Measurements from ENCODE around the gene RBBP5.

The RBBP5 gene

DNA sequence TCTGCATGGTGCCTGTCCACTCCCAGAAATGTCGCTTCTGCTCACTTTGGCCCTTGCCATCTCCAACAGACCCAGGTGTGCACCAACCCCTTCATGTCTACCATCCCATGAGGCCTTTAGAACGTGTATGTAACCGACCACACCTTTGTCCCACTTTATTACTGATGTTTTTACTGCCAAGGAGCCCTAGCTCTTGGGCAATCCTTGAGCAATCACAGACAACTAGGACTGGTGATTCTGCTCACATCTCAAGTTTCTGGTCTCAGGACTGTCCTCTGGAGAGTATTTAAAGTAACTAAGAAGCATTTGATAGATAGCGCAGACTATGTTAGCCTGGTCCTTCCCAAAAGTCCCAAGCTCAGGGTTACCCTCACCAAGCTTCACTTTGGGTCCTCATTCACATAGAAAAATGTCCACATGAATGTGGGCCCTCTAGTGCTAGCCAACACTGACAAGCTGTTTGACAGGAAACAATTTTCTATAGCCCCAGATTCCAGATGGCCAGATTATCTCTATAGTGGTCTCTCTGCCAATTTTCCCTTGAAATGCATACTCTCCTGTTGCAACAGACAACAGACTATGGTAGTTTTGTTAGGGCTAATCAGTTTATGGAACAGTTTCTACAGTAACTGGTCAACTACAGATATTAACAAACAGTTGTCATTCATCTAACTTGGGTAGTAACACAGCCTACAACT, 30.6 kb downstream of the RBBP5 start:
- Histone ChIP-seq H3K27ac (ENCODE audit: low read depth, low read length) (no peak overlapping the region), H3K4me1 (ENCODE audit: insufficient read depth, low read length) (no peaks in the 10 kb centered on the region), H3K36me3 (ENCODE audit: insufficient read depth, low read length) (peaks cover 63% of the 10 kb centered on the region), H3K27me3 (ENCODE audit: control insufficient read depth in 1 of 2, insufficient read depth in 2 of 2, low read length in 2 of 2) (no peaks in the 10 kb centered on the region), H3K9me3 (ENCODE audit: low read length) (no peaks in the 10 kb centered on the region), H3K9ac (ENCODE audit: low read length) (no peak overlapping the region), H3K4me3 (ENCODE audit: low read depth in 1 of 2, low read length in 2 of 2) (no peak overlapping the region)

- no peak overlapping the region for H3K9ac ChIP-seq (ENCODE audit: low read length)
- no peaks in the 10 kb centered on the region for H3K4me1 ChIP-seq (ENCODE audit: insufficient read depth, low read length)
- no peaks in the 10 kb centered on the region for H3K9me3 ChIP-seq (ENCODE audit: low read length)
- peaks cover 60% of the 10 kb centered on the region for H3K36me3 ChIP-seq (ENCODE audit: insufficient read depth, low read length)
- H3K27ac ChIP-seq (ENCODE audit: low read depth, low read length) = no peak overlapping the region
- H3K27me3 ChIP-seq (ENCODE audit: control insufficient read depth in 1 of 2, insufficient read depth in 2 of 2, low read length in 2 of 2) = no peaks in the 10 kb centered on the region
- no peak overlapping the region for H3K4me3 ChIP-seq (ENCODE audit: low read depth in 1 of 2, low read length in 2 of 2)
These were observed 33.4 kb downstream of the RBBP5 start for GRCh38 chr1:205088341-205088740.

GRCh38 chr1:205084360-205084759, 37.4 kb downstream of the RBBP5 start, which contains the start of gene TMEM81:
TSS of gene TMEM81 (minus strand) at chr1:205084460. CDS start at chr1:205084320, 140 bp downstream.
- H3K27me3 ChIP-seq (ENCODE audit: control insufficient read depth in 1 of 2, insufficient read depth in 2 of 2, low read length in 2 of 2) = no peaks in the 10 kb centered on the region
- no peaks in the 10 kb centered on the region for H3K9me3 ChIP-seq (ENCODE audit: low read length)
- H3K36me3 ChIP-seq (ENCODE audit: insufficient read depth, low read length) = peaks cover 43% of the 10 kb centered on the region
- no peak within 1 kb of the TSS for H3K4me3 ChIP-seq (ENCODE audit: low read depth in 1 of 2, low read length in 2 of 2)
- H3K4me1 ChIP-seq (ENCODE audit: insufficient read depth, low read length) = no peaks in the 10 kb centered on the region
- H3K9ac ChIP-seq (ENCODE audit: low read length) = no peak within 1 kb of the TSS
- no peak within 1 kb of the TSS for H3K27ac ChIP-seq (ENCODE audit: low read depth, low read length)

DNA sequence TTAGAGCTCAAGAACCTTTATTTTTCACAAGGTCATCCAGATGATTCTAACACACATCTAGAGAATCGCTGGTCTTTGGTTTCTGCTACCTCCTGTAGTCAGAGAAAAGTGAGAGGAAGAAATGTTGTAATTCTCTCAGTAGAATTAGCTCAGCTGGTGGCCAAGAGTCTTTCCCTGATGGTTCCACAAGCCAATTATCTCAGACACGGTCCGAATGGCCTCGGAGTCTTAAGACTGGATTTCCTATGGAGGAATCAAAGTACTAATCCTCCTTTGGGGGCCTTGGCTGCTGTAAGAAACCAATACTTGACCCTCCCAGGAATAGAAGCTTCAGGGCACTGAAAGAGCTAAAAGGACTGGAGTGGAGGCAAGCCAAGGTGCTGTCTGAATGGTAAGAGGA, 39.3 kb downstream of the RBBP5 start:
- Histone ChIP-seq H3K27ac (ENCODE audit: low read depth, low read length) (no peak overlapping the region), H3K9me3 (ENCODE audit: low read length) (no peaks in the 10 kb centered on the region), H3K36me3 (ENCODE audit: insufficient read depth, low read length) (peaks cover 28% of the 10 kb centered on the region), H3K4me1 (ENCODE audit: insufficient read depth, low read length) (no peaks in the 10 kb centered on the region), H3K27me3 (ENCODE audit: control insufficient read depth in 1 of 2, insufficient read depth in 2 of 2, low read length in 2 of 2) (no peaks in the 10 kb centered on the region), H3K4me3 (ENCODE audit: low read depth in 1 of 2, low read length in 2 of 2) (no peak overlapping the region), H3K9ac (ENCODE audit: low read length) (no peak overlapping the region)

GRCh38 chr1:205077934-205078311, 43.9 kb downstream of the RBBP5 start:
- Histone ChIP-seq H3K4me1 (ENCODE audit: insufficient read depth, low read length) (no peaks in the 10 kb centered on the region), H3K9me3 (ENCODE audit: low read length) (no peaks in the 10 kb centered on the region), H3K9ac (ENCODE audit: low read length) (no peak overlapping the region), H3K4me3 (ENCODE audit: low read depth in 1 of 2, low read length in 2 of 2) (no peak overlapping the region), H3K36me3 (ENCODE audit: insufficient read depth, low read length) (no peaks in the 10 kb centered on the region), H3K27ac (ENCODE audit: low read depth, low read length) (no peak overlapping the region), H3K27me3 (ENCODE audit: control insufficient read depth in 1 of 2, insufficient read depth in 2 of 2, low read length in 2 of 2) (no peaks in the 10 kb centered on the region)

GRCh38 chr1:205077158-205077933, 44.4 kb downstream of the RBBP5 start:
- Histone ChIP-seq H3K9ac (ENCODE audit: low read length) (no peak overlapping the region), H3K27ac (ENCODE audit: low read depth, low read length) (no peak overlapping the region), H3K4me1 (ENCODE audit: insufficient read depth, low read length) (no peaks in the 10 kb centered on the region), H3K36me3 (ENCODE audit: insufficient read depth, low read length) (no peaks in the 10 kb centered on the region), H3K9me3 (ENCODE audit: low read length) (no peaks in the 10 kb centered on the region), H3K27me3 (ENCODE audit: control insufficient read depth in 1 of 2, insufficient read depth in 2 of 2, low read length in 2 of 2) (no peaks in the 10 kb centered on the region), H3K4me3 (ENCODE audit: low read depth in 1 of 2, low read length in 2 of 2) (no peak overlapping the region)

GRCh38 chr1:205076245-205076761, 45.5 kb downstream of the RBBP5 start:
- Histone ChIP-seq H3K9me3 (ENCODE audit: low read length) (no peaks in the 10 kb centered on the region), H3K36me3 (ENCODE audit: insufficient read depth, low read length) (no peaks in the 10 kb centered on the region), H3K27me3 (ENCODE audit: control insufficient read depth in 1 of 2, insufficient read depth in 2 of 2, low read length in 2 of 2) (no peaks in the 10 kb centered on the region), H3K27ac (ENCODE audit: low read depth, low read length) (no peak overlapping the region), H3K4me3 (ENCODE audit: low read depth in 1 of 2, low read length in 2 of 2) (no peak overlapping the region), H3K4me1 (ENCODE audit: insufficient read depth, low read length) (no peaks in the 10 kb centered on the region), H3K9ac (ENCODE audit: low read length) (no peak overlapping the region)

GRCh38 chr1:205075642-205076155, 46.1 kb downstream of the RBBP5 start:
- Histone ChIP-seq H3K36me3 (ENCODE audit: insufficient read depth, low read length) (no peaks in the 10 kb centered on the region), H3K27ac (ENCODE audit: low read depth, low read length) (no peak overlapping the region), H3K4me1 (ENCODE audit: insufficient read depth, low read length) (no peaks in the 10 kb centered on the region), H3K9me3 (ENCODE audit: low read length) (no peaks in the 10 kb centered on the region), H3K27me3 (ENCODE audit: control insufficient read depth in 1 of 2, insufficient read depth in 2 of 2, low read length in 2 of 2) (no peaks in the 10 kb centered on the region), H3K4me3 (ENCODE audit: low read depth in 1 of 2, low read length in 2 of 2) (no peak overlapping the region), H3K9ac (ENCODE audit: low read length) (no peak overlapping the region)

DNA sequence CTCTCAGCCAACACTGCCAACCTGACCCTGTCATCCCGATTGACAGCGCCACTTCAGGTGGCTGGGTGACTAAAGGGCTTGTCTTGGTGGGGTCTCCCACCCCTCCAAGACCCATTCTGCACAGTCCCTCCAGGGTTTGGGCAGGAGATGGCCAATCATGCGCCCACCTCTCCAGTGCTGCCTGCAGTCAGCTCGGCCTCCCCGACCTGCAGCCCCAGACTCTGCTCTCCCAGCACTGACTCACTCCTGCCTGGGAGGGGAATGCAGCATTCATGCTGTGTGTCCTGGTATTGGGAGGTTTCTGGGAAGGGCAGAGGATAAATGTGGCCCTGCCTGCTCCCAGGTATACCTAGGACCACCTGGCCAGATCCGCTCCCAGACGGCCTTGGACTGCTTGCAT, 47.3 kb downstream of the RBBP5 start:
- Histone ChIP-seq H3K36me3 (ENCODE audit: insufficient read depth, low read length) (no peaks in the 10 kb centered on the region), H3K9ac (ENCODE audit: low read length) (no peak overlapping the region), H3K27me3 (ENCODE audit: control insufficient read depth in 1 of 2, insufficient read depth in 2 of 2, low read length in 2 of 2) (no peaks in the 10 kb centered on the region), H3K27ac (ENCODE audit: low read depth, low read length) (no peak overlapping the region), H3K4me1 (ENCODE audit: insufficient read depth, low read length) (no peaks in the 10 kb centered on the region), H3K9me3 (ENCODE audit: low read length) (no peaks in the 10 kb centered on the region), H3K4me3 (ENCODE audit: low read depth in 1 of 2, low read length in 2 of 2) (no peak overlapping the region)

- H3K27ac ChIP-seq (ENCODE audit: low read depth, low read length) = no peak overlapping the region
- H3K4me3 ChIP-seq (ENCODE audit: low read depth in 1 of 2, low read length in 2 of 2) = no peak overlapping the region
- H3K27me3 ChIP-seq (ENCODE audit: control insufficient read depth in 1 of 2, insufficient read depth in 2 of 2, low read length in 2 of 2) = no peaks in the 10 kb centered on the region
- no peak overlapping the region for H3K9ac ChIP-seq (ENCODE audit: low read length)
- no peaks in the 10 kb centered on the region for H3K36me3 ChIP-seq (ENCODE audit: insufficient read depth, low read length)
- no peaks in the 10 kb centered on the region for H3K4me1 ChIP-seq (ENCODE audit: insufficient read depth, low read length)
- no peaks in the 10 kb centered on the region for H3K9me3 ChIP-seq (ENCODE audit: low read length)
These were observed 47.7 kb downstream of the RBBP5 start for GRCh38 chr1:205074084-205074483.

DNA sequence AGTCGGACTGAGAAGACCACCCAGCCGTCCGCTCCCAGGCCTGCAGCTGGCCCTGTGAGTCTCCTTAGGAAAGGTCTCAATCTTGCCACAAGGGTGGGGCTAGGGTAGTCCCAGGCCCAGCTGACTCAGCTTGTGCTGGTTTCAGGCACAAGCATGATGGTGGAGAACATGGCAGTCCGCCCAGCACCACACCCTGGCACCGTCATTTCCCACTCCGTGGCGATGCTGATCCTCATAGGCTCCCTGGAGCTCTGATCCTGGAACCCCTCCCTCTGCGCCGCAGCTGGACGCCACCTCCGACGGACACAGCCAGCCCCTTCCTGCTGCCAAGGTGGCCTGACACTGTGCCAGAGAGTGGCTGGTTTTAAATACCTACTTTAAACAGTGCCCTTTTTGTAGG, 48.3 kb downstream of the RBBP5 start:
- H3K9ac ChIP-seq (ENCODE audit: low read length) = no peak overlapping the region
- H3K27ac ChIP-seq (ENCODE audit: low read depth, low read length) = no peak overlapping the region
- H3K4me3 ChIP-seq (ENCODE audit: low read depth in 1 of 2, low read length in 2 of 2) = no peak overlapping the region
- H3K27me3 ChIP-seq (ENCODE audit: control insufficient read depth in 1 of 2, insufficient read depth in 2 of 2, low read length in 2 of 2) = no peaks in the 10 kb centered on the region
- no peaks in the 10 kb centered on the region for H3K36me3 ChIP-seq (ENCODE audit: insufficient read depth, low read length)
- H3K4me1 ChIP-seq (ENCODE audit: insufficient read depth, low read length) = peaks cover 5% of the 10 kb centered on the region
- H3K9me3 ChIP-seq (ENCODE audit: low read length) = no peaks in the 10 kb centered on the region

All from muscle layer of colon (tissue), 2 donors.